T-helper 1 cell treated with Interleukin-12 subunit alpha and Interleukin-12 subunit beta and Interleukin-4 antibody, amounts not matched to agents 30 μg/mL and 1 μg/mL, for 36 hours (primary cell): ENCODE data around the gene VPS51.
"Not testable (repeated sequence)": the region's sequence is repeated elsewhere in the genome, so short reads cannot be mapped to it uniquely, and the experiment has no call there.

Source experiments
- H3K27ac Mint-ChIP-seq: one replicate; pipeline ENCODE4 v1.8.0; 2021; ENCODE audit warnings: mild to moderate bottlenecking, mixed read lengths
- H3K27me3 Mint-ChIP-seq: one replicate; pipeline ENCODE4 v1.8.0; 2021; ENCODE audit warnings: low read depth, mixed read lengths
- H3K36me3 Mint-ChIP-seq: one replicate; pipeline ENCODE4 v1.8.0; 2021; ENCODE audit warnings: low read depth, mixed read lengths
- H3K4me1 Mint-ChIP-seq: one replicate; pipeline ENCODE4 v1.8.0; 2021; ENCODE audit warnings: low read depth, mixed read lengths
- H3K4me3 Mint-ChIP-seq: one replicate; pipeline ENCODE4 v1.8.0; 2021; ENCODE audit warnings: mild to moderate bottlenecking, moderate library complexity, mixed read lengths
- H3K9me3 Mint-ChIP-seq: one replicate; pipeline ENCODE4 v1.8.0; 2021; ENCODE audit warnings: mixed read lengths

Gene VPS51

DNA sequence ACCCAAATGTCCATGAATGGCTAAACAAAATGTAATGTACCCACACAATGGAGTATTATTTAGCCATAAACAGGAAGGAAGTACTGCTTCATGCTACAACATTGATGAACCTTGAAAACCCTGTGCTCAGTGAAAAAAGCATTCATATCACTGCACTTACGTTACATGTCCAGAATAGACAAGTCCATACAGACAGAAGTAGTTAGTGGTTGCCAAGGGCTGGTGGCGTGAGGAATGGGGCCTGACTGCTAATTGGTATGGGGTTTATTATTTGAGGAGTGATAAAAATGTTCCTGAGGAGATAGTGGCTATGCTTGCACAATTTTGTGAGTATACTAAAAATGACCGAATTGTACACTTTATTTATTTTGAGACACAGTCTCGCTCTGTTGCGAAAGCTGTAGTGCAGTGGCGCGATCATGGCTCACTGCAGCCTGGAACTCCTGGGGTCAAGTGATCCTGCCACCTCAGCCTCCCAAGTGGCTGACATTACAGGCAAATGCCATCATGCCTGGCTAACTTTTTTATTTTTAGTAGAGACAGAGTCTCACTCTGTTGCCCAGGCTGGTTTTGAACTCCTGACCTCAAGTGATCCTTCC is 46.0 kb downstream of the VPS51 start:
- no peaks in the 10 kb centered on the region for H3K9me3 Mint-ChIP-seq
- no peaks in the 10 kb centered on the region for H3K36me3 Mint-ChIP-seq
- no peak overlapping the region for H3K4me3 Mint-ChIP-seq
- H3K27ac Mint-ChIP-seq = no peak overlapping the region
- peaks cover 32% of the 10 kb centered on the region for H3K27me3 Mint-ChIP-seq
- H3K4me1 Mint-ChIP-seq = peaks cover 2% of the 10 kb centered on the region

DNA sequence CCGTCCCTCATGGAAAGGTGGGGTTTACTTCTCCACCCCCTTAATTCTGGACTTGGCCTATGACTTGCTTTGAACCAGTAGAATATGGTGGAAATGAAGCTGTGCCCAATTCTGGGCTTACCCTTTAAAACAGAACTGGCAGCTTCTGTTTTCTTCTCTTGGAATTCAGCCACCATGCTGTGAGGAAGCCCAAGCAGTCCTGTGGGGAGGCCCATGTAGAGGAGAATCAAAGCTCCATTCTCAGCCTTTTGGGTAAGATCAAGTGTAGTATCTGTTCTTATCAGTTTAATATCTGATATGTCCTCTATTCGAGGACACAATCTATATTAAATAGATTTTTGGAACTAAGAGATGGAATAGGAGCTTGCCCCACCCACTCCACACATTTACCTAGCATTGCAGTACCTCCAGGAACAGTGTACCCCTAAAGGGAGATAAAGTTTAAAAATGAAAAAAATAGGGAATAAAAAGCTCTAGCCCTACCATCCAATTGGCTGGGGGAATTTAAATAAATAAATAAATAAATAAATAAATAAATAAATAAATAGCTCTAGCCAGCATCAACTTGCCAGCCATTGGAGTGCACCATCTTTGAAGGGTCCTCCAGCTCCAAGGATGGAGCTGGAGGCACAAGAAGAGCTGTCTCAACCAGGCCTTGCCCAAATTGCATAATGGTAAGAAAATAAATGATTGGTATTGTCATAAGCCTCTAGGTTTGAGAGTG is 51.5 kb downstream of the VPS51 start:
- Mint-ChIP-seq H3K27ac (no peak overlapping the region), H3K36me3 (no peaks in the 10 kb centered on the region), H3K4me3 (no peak overlapping the region), H3K4me1 (peaks cover 10% of the 10 kb centered on the region), H3K9me3 (no peaks in the 10 kb centered on the region), H3K27me3 (peaks cover 17% of the 10 kb centered on the region)

DNA sequence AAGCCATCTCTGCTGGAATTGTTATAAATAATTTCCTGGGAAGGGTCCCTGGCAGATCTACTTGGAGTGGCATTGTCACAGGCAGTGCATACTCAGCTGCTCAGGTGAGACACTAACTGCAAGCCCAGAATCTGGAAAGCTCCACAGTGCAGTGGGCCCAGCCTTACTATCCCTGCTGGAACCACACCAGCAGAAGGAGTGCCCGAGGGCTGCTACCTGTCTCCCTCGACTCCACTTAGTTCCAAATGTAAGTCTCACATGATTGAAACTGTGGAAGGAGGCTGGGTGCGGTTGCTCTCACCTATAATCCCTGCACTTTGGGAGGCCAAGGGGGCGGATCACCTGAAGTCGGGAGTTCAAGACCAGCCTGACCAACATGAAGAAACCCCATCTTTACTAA is 52.6 kb downstream of the VPS51 start:
- peaks cover 20% of the 10 kb centered on the region for H3K27me3 Mint-ChIP-seq
- no peak overlapping the region for H3K4me3 Mint-ChIP-seq
- H3K36me3 Mint-ChIP-seq = no peaks in the 10 kb centered on the region
- H3K9me3 Mint-ChIP-seq = no peaks in the 10 kb centered on the region
- H3K4me1 Mint-ChIP-seq = peaks cover 13% of the 10 kb centered on the region
- H3K27ac Mint-ChIP-seq = no peak overlapping the region

DNA sequence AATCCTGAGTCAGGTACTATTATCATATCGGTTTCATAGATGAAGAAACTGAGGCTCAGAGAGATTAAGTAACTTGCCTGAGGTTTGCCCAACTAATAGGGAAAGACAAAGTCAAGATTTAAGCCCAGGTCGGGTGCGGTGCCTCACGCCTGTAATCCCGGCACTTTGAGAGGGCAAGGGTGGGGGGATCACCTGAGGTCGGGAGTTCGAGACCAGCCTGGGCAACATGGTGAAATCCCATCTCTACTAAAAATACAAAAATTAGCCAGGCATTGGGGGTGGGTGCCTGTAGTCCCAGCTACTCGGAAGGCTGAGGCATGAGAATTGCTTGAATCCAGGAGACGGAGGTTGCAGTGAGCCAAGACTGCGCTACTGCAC is 54.1 kb downstream of the VPS51 start:
- peaks cover 19% of the 10 kb centered on the region for H3K27me3 Mint-ChIP-seq
- H3K9me3 Mint-ChIP-seq = not testable (repeated sequence)

GRCh38 chr11:65150509-65151299 is 54.7 kb downstream of the VPS51 start:
- no peak overlapping the region for H3K27ac Mint-ChIP-seq
- peaks cover 13% of the 10 kb centered on the region for H3K27me3 Mint-ChIP-seq
- no peaks in the 10 kb centered on the region for H3K9me3 Mint-ChIP-seq
- H3K36me3 Mint-ChIP-seq = no peaks in the 10 kb centered on the region
- H3K4me1 Mint-ChIP-seq = peaks cover 13% of the 10 kb centered on the region
- H3K4me3 Mint-ChIP-seq = no peak overlapping the region

More for the DNA sequence above, 54.1 kb downstream of the VPS51 start:
- H3K4me3 Mint-ChIP-seq, H3K36me3 Mint-ChIP-seq, H3K27ac Mint-ChIP-seq: not testable (repeated sequence)
- peaks cover 13% of the 10 kb centered on the region for H3K4me1 Mint-ChIP-seq

DNA sequence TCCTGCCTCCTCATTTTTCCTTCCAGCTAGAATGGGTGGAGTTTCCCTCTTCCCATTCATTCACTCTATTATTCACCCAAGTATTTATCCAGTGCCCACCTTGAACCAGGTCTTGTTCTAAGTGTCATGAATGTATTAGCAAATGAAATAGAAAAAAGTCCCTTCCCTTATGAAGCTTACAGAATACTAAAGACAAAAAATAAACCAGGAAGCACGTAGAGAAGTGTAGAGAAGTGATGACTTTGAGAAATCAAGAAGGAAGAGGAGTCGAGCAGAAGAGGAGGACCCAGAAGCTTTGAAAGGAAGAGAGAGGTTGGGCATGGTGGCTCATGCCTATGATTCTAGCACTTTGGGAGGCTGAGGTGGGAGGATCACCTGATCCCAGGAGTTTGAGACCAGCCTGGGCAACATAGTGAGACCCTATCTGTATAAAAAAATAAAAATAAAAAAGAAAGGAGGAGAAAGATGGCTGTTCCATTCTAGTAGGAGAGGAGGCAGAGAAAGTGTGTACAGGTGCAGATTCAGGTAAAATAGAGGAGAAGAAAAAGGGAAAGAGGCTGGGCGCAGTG is 55.4 kb downstream of the VPS51 start:
- Mint-ChIP-seq H3K4me1 (peaks cover 13% of the 10 kb centered on the region), H3K27ac (no peak overlapping the region), H3K27me3 (peaks cover 13% of the 10 kb centered on the region), H3K4me3 (no peak overlapping the region), H3K9me3 (no peaks in the 10 kb centered on the region), H3K36me3 (no peaks in the 10 kb centered on the region)

GRCh38 chr11:65152122-65152521 is 56.1 kb downstream of the VPS51 start:
- no peaks in the 10 kb centered on the region for H3K36me3 Mint-ChIP-seq
- no peak overlapping the region for H3K4me3 Mint-ChIP-seq
- H3K27ac Mint-ChIP-seq = no peak overlapping the region
- peaks cover 13% of the 10 kb centered on the region for H3K4me1 Mint-ChIP-seq
- H3K27me3 Mint-ChIP-seq = peaks cover 13% of the 10 kb centered on the region
- no peaks in the 10 kb centered on the region for H3K9me3 Mint-ChIP-seq

DNA sequence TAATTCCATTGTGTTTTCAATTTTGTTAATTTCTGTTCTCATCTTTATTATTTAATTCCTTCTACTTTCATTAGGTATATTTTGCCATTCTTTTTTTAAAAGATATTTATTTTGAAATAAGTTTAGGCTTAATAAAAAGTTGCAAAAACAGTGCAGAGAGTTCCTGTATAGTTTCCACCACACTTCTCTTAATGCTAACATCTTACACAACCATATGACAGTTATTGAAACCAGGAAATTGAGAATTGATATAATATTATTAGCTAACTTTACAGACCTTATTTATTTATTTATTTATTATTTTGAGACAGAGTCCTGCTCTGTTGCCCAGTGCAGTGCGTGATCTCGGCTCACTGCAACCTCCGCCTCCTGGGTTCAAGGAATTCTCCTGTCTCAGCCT is 60.2 kb downstream of the VPS51 start:
- H3K4me1 Mint-ChIP-seq = peaks cover 8% of the 10 kb centered on the region
- H3K4me3 Mint-ChIP-seq = no peak overlapping the region
- H3K27me3 Mint-ChIP-seq = peaks cover 16% of the 10 kb centered on the region
- H3K36me3 Mint-ChIP-seq = no peaks in the 10 kb centered on the region
- H3K9me3 Mint-ChIP-seq = no peaks in the 10 kb centered on the region
- no peak overlapping the region for H3K27ac Mint-ChIP-seq

- no peak overlapping the region for H3K4me3 Mint-ChIP-seq
- peaks cover 16% of the 10 kb centered on the region for H3K27me3 Mint-ChIP-seq
- no peaks in the 10 kb centered on the region for H3K9me3 Mint-ChIP-seq
- H3K27ac Mint-ChIP-seq = no peak overlapping the region
- no peaks in the 10 kb centered on the region for H3K36me3 Mint-ChIP-seq
- peaks cover 8% of the 10 kb centered on the region for H3K4me1 Mint-ChIP-seq
These were observed 60.9 kb downstream of the VPS51 start for GRCh38 chr11:65156926-65157325.

- Mint-ChIP-seq H3K9me3 (no peaks in the 10 kb centered on the region), H3K4me1 (peaks cover 4% of the 10 kb centered on the region), H3K27me3 (peaks cover 16% of the 10 kb centered on the region), H3K4me3 (no peak overlapping the region), H3K36me3 (no peaks in the 10 kb centered on the region), H3K27ac (no peak overlapping the region)
These were observed 61.3 kb downstream of the VPS51 start for GRCh38 chr11:65157336-65157735.

DNA sequence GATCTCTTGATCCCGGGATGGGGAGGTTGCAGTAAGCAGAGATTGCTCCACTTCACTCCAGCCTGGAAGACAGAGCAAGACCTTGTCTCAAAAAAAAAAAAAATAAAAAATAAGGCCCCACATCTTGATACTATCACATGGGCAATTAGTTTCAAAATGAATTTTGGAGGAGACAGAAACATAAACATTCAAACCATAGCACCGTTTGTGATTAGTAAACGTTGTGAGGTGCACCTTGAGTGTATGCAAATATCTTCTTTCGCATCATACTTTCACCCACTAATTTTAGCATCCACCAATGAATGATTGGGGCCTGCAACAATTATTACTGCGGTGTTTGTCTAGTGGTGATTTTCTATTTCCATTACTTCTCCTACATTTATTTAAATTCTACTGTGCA is 63.0 kb downstream of the VPS51 start:
- Mint-ChIP-seq H3K36me3 (no peaks in the 10 kb centered on the region), H3K4me1 (no peaks in the 10 kb centered on the region), H3K9me3 (no peaks in the 10 kb centered on the region), H3K27me3 (peaks cover 9% of the 10 kb centered on the region), H3K4me3 (no peak overlapping the region), H3K27ac (no peak overlapping the region)

GRCh38 chr11:65160643-65161042 is 64.6 kb downstream of the VPS51 start:
- H3K36me3 Mint-ChIP-seq = no peaks in the 10 kb centered on the region
- no peak overlapping the region for H3K27ac Mint-ChIP-seq
- no peaks in the 10 kb centered on the region for H3K4me1 Mint-ChIP-seq
- H3K27me3 Mint-ChIP-seq = peaks cover 9% of the 10 kb centered on the region
- H3K9me3 Mint-ChIP-seq = no peaks in the 10 kb centered on the region
- no peak overlapping the region for H3K4me3 Mint-ChIP-seq
